D721Med (cell line): ENCODE measurements around the gene HMG20A.

Experiments
- DNase-seq: peaks from one replicate; pipeline ENCODE4 v3.0.0; 2011; ENCODE audit warnings: low spot score; ENCODE audit not compliant: insufficient read length
- FAIRE-seq: peaks from 2 replicates; lab custom pipeline; 2011; peaks lifted over from hg19 to GRCh38; lab: Jason Lieb, UNC
- TF ChIP-seq, protein P1 (sequence below): IDR thresholded peaks from 2 replicates; pipeline ENCODE4 v1.5.1; 2012; ENCODE audit warnings: mild to moderate bottlenecking, control low read depth; ENCODE audit not compliant: insufficient read depth; ENCODE audit errors: missing control alignments

The HMG20A gene

DNA sequence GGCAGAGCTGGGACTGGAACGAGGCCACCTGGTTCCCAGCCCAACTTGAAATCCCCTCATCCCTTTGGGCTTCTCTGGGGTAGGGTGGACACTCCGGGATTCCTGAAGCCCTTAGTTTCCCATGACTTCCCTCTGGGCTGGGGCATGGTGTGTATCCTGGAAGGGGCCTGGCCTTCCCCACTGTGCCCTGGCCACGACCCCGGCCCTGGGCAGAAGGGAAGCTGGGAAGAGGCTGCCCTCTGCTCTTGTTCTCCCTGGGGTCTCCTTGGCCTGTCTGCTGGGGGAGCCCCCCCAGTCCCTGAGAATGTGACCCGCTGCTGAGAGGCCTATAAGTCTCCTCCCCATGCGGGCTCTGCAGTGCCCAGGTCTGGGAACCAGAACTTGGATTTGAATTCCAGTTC is 107.1 kb downstream of the HMG20A start:
- FAIRE-seq (no peak), DNase-seq (no peak)
- TF ChIP-seq, protein P1, sequence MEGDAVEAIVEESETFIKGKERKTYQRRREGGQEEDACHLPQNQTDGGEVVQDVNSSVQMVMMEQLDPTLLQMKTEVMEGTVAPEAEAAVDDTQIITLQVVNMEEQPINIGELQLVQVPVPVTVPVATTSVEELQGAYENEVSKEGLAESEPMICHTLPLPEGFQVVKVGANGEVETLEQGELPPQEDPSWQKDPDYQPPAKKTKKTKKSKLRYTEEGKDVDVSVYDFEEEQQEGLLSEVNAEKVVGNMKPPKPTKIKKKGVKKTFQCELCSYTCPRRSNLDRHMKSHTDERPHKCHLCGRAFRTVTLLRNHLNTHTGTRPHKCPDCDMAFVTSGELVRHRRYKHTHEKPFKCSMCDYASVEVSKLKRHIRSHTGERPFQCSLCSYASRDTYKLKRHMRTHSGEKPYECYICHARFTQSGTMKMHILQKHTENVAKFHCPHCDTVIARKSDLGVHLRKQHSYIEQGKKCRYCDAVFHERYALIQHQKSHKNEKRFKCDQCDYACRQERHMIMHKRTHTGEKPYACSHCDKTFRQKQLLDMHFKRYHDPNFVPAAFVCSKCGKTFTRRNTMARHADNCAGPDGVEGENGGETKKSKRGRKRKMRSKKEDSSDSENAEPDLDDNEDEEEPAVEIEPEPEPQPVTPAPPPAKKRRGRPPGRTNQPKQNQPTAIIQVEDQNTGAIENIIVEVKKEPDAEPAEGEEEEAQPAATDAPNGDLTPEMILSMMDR = no peak

DNA sequence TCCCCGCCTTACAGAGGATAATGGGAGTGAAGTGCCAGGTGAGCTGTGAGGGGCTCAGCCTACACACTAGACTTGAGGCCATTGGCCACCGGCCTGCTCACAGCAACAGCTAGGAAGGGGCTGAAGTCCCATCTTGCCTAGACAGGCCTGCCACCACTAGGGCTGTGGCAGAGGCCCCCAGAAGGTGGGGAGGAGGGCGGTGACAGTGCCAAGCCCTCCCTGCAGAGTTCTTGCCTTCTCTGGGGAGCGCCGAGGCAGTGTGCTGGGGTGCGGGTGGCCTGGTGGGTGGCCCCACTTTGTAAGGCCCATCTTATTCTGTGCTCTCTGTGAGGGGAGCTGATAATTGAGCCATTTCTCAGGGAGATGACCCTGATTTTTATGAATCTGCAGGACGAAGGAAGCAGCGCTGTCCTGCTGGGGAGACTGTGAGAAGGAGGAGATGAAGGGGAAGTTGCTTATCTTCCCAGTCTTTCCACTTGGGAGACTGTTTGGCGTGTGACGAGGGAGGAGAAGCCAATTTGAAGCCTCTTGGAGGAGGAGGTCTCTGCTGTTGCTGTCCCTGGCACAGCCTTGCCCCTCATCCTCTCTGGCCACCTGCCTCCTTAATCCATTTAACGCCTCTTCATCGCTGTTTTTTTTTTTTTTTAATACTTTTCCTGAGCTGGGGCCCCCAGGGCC is 107.7 kb downstream of the HMG20A start:
- FAIRE-seq (no peak), DNase-seq (no peak)
- TF ChIP-seq, protein P1 = no peak

DNA sequence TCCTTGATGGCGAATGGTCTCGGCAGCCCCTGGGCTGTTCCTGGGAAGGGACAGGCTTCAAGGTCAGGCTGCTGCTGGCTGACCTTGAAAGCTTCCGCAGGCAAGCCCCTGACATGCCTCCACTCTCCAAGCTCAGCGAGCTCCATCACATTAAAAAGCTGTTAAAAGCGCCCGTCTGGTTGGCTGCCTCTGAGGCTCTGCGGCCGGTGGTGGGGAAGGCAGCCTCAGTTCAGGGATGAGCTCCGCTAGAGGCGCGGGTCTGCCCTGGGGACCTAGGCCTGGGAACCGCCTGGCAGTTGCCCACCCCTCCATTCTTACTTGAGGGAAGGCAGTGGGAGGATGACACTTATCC is 108.3 kb downstream of the HMG20A start:
- FAIRE-seq (no peak), DNase-seq (no peak)
- TF ChIP-seq, protein P1 = no peak

DNA sequence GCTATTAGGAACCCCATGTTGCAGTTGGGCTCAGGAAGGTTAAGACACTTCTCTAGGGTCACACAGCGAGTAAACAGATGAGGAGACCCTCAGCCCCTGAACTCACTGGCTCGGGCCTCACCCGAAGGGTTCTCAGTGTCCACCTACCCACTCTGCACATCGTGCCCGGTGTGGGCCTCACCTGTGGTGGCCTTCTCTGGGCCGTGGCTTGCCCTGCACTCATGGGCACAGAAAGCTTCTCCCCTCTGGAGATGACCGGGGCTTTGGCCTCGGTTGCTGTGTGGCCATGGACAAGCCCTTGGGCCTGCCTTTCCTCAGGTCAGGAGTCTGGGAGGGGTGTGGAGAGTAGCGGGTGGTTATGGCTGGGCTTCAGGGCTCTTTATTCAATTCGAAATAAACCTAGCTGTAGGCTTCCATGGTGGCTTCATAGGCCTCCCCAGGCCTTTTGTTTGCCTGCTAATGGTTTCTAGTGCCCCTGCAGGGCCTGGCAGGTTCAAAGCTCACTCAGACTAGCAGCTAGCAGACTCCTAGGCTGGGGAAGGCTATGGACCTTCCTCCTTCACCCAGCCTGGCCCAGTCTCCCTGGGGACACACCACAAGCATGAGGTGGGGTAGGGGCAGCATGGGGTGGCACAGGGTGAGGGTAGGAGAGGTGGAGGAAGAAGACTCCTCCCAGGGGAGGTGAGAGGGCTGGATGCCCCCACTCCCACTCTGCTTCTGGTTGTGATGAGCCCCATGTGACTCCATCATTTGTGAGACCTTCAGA is 108.9 kb downstream of the HMG20A start:
- FAIRE-seq = no peak
- DNase-seq = no peak
- TF ChIP-seq, protein P1 = no peak

DNA sequence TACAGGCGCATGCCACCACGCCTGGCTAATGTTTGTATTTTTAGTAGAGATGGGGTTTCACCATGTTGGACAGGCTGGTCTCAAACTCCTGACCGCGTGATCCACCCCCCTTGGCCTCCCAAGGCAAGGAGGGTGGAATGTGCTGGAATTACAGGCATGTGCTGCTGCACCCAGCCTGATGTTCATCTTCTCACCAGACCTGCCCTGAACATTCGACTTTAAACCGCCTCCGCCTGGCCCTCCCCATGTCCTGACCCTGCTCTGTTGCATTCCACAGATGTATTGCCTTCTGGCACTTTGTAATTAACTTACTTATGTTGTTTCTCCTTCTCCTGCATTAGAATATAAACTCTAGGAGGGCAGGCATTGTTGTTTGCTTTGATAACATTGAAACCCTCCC is 109.9 kb downstream of the HMG20A start:
- TF ChIP-seq, protein P1 = no peak
- FAIRE-seq (no peak), DNase-seq (no peak)

DNA sequence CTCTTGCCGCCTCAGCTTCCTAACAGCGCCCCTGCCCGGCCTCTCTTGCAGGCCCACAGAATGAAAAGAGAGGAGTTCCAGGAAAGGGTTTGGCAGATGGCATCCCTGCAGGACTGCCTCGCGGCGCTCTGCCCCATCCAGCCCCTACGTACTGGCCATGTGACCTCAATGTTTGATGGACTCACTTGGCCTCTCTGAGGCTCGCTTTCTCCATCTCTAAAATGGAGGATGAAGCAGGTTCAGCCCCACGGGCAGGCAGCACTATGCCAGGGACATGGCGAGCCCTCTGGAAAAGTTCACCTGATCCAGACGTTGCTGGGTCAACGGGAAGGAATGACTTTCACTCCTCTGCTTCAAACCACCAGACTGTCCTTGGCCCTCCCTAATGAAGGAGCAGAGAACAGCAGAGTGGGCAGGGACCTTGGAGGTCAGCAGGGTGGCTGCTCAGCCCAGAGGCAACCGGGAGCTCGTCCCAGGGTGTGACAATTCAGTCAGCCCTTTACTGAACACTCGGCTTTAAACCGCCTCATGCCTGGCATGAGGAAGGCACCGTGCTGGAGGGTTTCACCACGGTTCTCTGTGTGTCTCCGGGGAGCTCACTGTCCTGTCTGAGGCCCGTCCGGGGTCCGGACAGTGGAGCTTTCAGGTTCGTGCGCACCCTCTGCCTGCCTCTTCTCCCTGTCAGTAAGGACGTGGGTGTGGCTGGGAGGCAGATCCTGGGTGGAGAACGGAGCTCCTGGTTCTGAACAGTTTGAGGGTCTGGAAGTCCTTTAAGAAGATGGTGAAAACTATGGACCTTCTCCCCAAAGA is 110.7 kb downstream of the HMG20A start:
- FAIRE-seq (no peak), DNase-seq (no peak)
- TF ChIP-seq, protein P1 = no peak
